CD14-positive monocyte (primary cell): Measurements from ENCODE around the gene FASN. TPM values are rescaled to one million over a fixed set of nuclear protein-coding genes. Genes with fewer than 3 reads are reported as not detected.

Experiments used
- DNase-seq, 3 donors: peaks; one replicate each; pipeline ENCODE4 v3.0.0-alpha.2; 2011 to 2022
- H2AFZ ChIP-seq: 2 replicates; pipeline ENCODE4 v1.6.0; 2012; ENCODE audit warnings: mild to moderate bottlenecking, low read depth, low read length, inconsistent platforms; ENCODE audit not compliant: insufficient read depth, poor library complexity, severe bottlenecking
- H3K27ac ChIP-seq, 2 donors: 1 replicate in 1 of 2; 2 replicates in 1 of 2; pipeline ENCODE4 v1.5.1; 2012 to 2013; ENCODE audit warnings: low read length in 2 of 2, control low read depth in 1 of 2, inconsistent platforms in 1 of 2, low read depth in 1 of 2, mild to moderate bottlenecking in 1 of 2
- H3K27me3 ChIP-seq, 2 donors: one replicate each; pipeline versions ENCODE4 v1.6.0 to v1.6.1; 2011 to 2013; ENCODE audit warnings: low read length in 2 of 2; ENCODE audit not compliant: control insufficient read depth in 2 of 2, insufficient read depth in 2 of 2
- H3K36me3 ChIP-seq, 2 donors: replicated peaks in 1 of 2; 1 replicate in 1 of 2; 2 replicates in 1 of 2; pipeline versions ENCODE4 v1.5.1 to v1.6.1; 2012 to 2013; ENCODE audit warnings: low read length in 2 of 2, control low read depth in 1 of 2, inconsistent platforms in 1 of 2, mild to moderate bottlenecking in 1 of 2; ENCODE audit not compliant: insufficient read depth in 2 of 2, control insufficient read depth in 1 of 2
- H3K4me1 ChIP-seq, 2 donors: 1 replicate in 1 of 2; 2 replicates in 1 of 2; pipeline versions ENCODE4 v1.5.1 to v1.6.1; 2012 to 2013; ENCODE audit warnings: low read length in 2 of 2, control low read depth in 1 of 2, inconsistent platforms in 1 of 2, mild to moderate bottlenecking in 1 of 2, moderate library complexity in 1 of 2; ENCODE audit not compliant: insufficient read depth in 2 of 2, control insufficient read depth in 1 of 2
- H3K4me2 ChIP-seq: replicated peaks from 2 replicates; pipeline ENCODE3; 2012; ENCODE audit warnings: low read length, moderate library complexity, mild to moderate bottlenecking; ENCODE audit not compliant: poor library complexity, severe bottlenecking; ENCODE audit errors: extremely low read depth
- H3K4me3 ChIP-seq, 3 experiments: fragments of 200-600 bp in 1 of 3; sonication (generic) in 1 of 3; replicated peaks in 1 of 3; 1 replicate in 2 of 3; 2 replicates in 1 of 3; pipeline ENCODE4 v1.5.1; 2011 to 2013; ENCODE audit warnings: low read length in 3 of 3, mild to moderate bottlenecking in 3 of 3, control low read depth in 2 of 3, low read depth in 2 of 3, inconsistent platforms in 1 of 3, moderate library complexity in 1 of 3
- H3K79me2 ChIP-seq: 2 replicates; pipeline ENCODE4 v1.6.0; 2012; ENCODE audit warnings: mild to moderate bottlenecking, control low read depth, inconsistent platforms, low read length, moderate library complexity; ENCODE audit not compliant: insufficient read depth
- H3K9ac ChIP-seq: 2 replicates; pipeline ENCODE4 v1.6.0; 2017; ENCODE audit warnings: low read length, mild to moderate bottlenecking; ENCODE audit not compliant: insufficient read depth, poor library complexity, severe bottlenecking
- H3K9me3 ChIP-seq, 2 donors: replicated peaks in 1 of 2; 1 replicate in 1 of 2; 2 replicates in 1 of 2; pipeline versions ENCODE4 v1.5.1 to v1.6.1; 2012 to 2013; ENCODE audit warnings: low read length in 2 of 2, control low read depth in 1 of 2; ENCODE audit not compliant: control insufficient read depth in 1 of 2, insufficient read depth in 1 of 2
- H4K20me1 ChIP-seq: 2 replicates; pipeline ENCODE4 v1.6.0; 2012; ENCODE audit warnings: mild to moderate bottlenecking, low read length, control low read depth, moderate library complexity; ENCODE audit not compliant: insufficient read depth
- H3K27ac Mint-ChIP-seq, 7 donors: one replicate each; pipeline ENCODE4 v1.8.0; 2020; ENCODE audit warnings: mild to moderate bottlenecking in 7 of 7, mixed read lengths in 7 of 7, moderate library complexity in 6 of 7, inconsistent platforms in 2 of 7
- H3K27me3 Mint-ChIP-seq, 3 donors: one replicate each; pipeline ENCODE4 v1.8.0; 2021 to 2022; ENCODE audit warnings: low read depth in 3 of 3, mild to moderate bottlenecking in 3 of 3, mixed read lengths in 3 of 3, moderate library complexity in 3 of 3, inconsistent platforms in 1 of 3
- H3K36me3 Mint-ChIP-seq, 2 donors: one replicate each; pipeline ENCODE4 v1.8.0; 2020; ENCODE audit warnings: mixed read lengths in 2 of 2, inconsistent platforms in 1 of 2, mild to moderate bottlenecking in 1 of 2
- H3K4me1 Mint-ChIP-seq: one replicate; pipeline ENCODE4 v1.8.0; 2020; ENCODE audit warnings: mild to moderate bottlenecking, mixed read lengths
- H3K4me3 Mint-ChIP-seq, 2 donors: one replicate each; pipeline ENCODE4 v1.8.0; 2020; ENCODE audit warnings: mild to moderate bottlenecking in 2 of 2, mixed read lengths in 2 of 2, moderate library complexity in 1 of 2
- H3K9me3 Mint-ChIP-seq, 7 donors: one replicate each; pipeline ENCODE4 v1.8.0; 2020 to 2022; ENCODE audit warnings: mixed read lengths in 7 of 7, mild to moderate bottlenecking in 6 of 7, moderate library complexity in 6 of 7, inconsistent platforms in 2 of 7
- CTCF ChIP-seq: fragments of 200-600 bp; IDR thresholded peaks from one replicate; pipeline ENCODE4 v1.8.0; 2022; ENCODE audit warnings: antibody characterized with exemption, mild to moderate bottlenecking
- WGBS: methylation state at CpG from one replicate; pipeline ENCODE4 v1.1.5; 2013; ENCODE audit warnings: missing lambda C conversion rate; ENCODE audit not compliant: insufficient coverage; 5-methylcytosine and 5-hydroxymethylcytosine counted together
- intact Hi-C, 2 donors: fragments of 100-400 bp; cut with micrococcal nuclease; formaldehyde crosslinking; loops; one replicate each; pipeline versions ENCODE4 v1.15.0 to v1.15.1; 2023
- polyA plus RNA-seq, 3 donors: library from polyadenylated mRNA; depleted of rRNA in 1 of 3; unstranded in 2 of 3; stranded (reverse) in 1 of 3; fragments of 300-500 nt in 2 of 3; fragments of >200 nt in 1 of 3; fragmentation: Illumina TruSeq in 2 of 3; gene quantifications; 1 replicate in 2 of 3; 2 replicates in 1 of 3; pipeline ENCODE4 v1.2.3, GENCODE V29; 2012 to 2021

The FASN gene
- polyA plus RNA-seq, 3 donors, result 0.08 to 8.4 (median 0.13) TPM

GRCh38 chr17:82065193-82065637 is 32.8 kb downstream of the FASN start:
- Histone ChIP-seq H3K4me1 (peaks cover 20 to 29% of the 10 kb centered on the region in 2 donors), H3K4me2 (peak overlapping the region; percentile 97), H4K20me1 (peaks cover 7% of the 10 kb centered on the region), H3K9me3 (no peaks in the 10 kb centered on the region), H3K9ac (peak overlapping the region; percentile 85), H3K79me2 (peaks cover 18% of the 10 kb centered on the region), H3K27ac (peak overlapping the region in 1 of 2 donors; percentile 63), H3K27me3 (no peaks in the 10 kb centered on the region), H3K4me3 (peak overlapping the region; percentile 72 to 87 (median 75)), H2AFZ (peak overlapping the region; percentile 68), H3K36me3 (peaks cover 35% of the 10 kb centered on the region in 2 donors)
- Mint-ChIP-seq H3K36me3 (peaks cover 11 to 19% of the 10 kb centered on the region in 2 donors), H3K27ac (peak overlapping the region in 2 of 7 donors; percentile 25 to 41), H3K4me1 (peaks cover 22% of the 10 kb centered on the region), H3K4me3 (peak overlapping the region; percentile 62 to 69), H3K27me3 (no peaks in the 10 kb centered on the region), H3K9me3 (peaks cover 0 to 2% (median 0%) of the 10 kb centered on the region in 7 donors)
- intact Hi-C loops, result loop anchor here in 1 of 2 donors (1.0 kb wide), 1 partner anchor 33 kb away; the partner anchor contains the start of gene FASN
- WGBS, result 2% methylated on average over 47 of the region's 47 CpGs
- no peak for TF ChIP-seq CTCF
- peak in 2 of 3 donors; percentile 3 to 22 for DNase-seq

GRCh38 chr17:82064433-82065192 is 33.4 kb downstream of the FASN start:
- H3K4me1 ChIP-seq, result peaks cover 20 to 29% of the 10 kb centered on the region in 2 donors
- peak overlapping the region in 3 of 7 donors; percentile 25 to 68 (median 41) for H3K27ac Mint-ChIP-seq
- peaks cover 22% of the 10 kb centered on the region for H3K4me1 Mint-ChIP-seq
- peak overlapping the region; percentile 85 for H3K9ac ChIP-seq
- H3K9me3 ChIP-seq, result no peaks in the 10 kb centered on the region
- H3K4me3 ChIP-seq, result peak overlapping the region; percentile 72 to 87 (median 75)
- peaks cover 18% of the 10 kb centered on the region for H3K79me2 ChIP-seq
- no peak for DNase-seq
- intact Hi-C loops, result loop anchor here in 1 of 2 donors (1.0 kb wide), 1 partner anchor 34 kb away; the partner anchor contains the start of gene FASN
- H3K27ac ChIP-seq, result peak overlapping the region in 1 of 2 donors; percentile 63
- peaks cover 15 to 24% of the 10 kb centered on the region in 2 donors for H3K36me3 Mint-ChIP-seq
- H2AFZ ChIP-seq, result peak overlapping the region; percentile 68
- H3K27me3 Mint-ChIP-seq, result no peaks in the 10 kb centered on the region
- peaks cover 41% of the 10 kb centered on the region in 2 donors for H3K36me3 ChIP-seq
- H3K9me3 Mint-ChIP-seq, result peaks cover 0 to 2% (median 0%) of the 10 kb centered on the region in 7 donors
- no peaks in the 10 kb centered on the region for H3K27me3 ChIP-seq
- 49% methylated on average over 32 of the region's 36 CpGs for WGBS
- no peak for TF ChIP-seq CTCF
- peak overlapping the region; percentile 97 for H3K4me2 ChIP-seq
- H3K4me3 Mint-ChIP-seq, result peak overlapping the region; percentile 62 to 69
- peaks cover 7% of the 10 kb centered on the region for H4K20me1 ChIP-seq
